IMR-90 (cell line): ENCODE results near the gene RPUSD2. TPM values are rescaled to one million over a fixed set of nuclear protein-coding genes. Genes with fewer than 3 reads are reported as not detected.
A peak's percentile ranks its signal among the peaks of the same experiment; 100 is the strongest.

Source experiments
- ATAC-seq: fragments of 200-7000 bp; cut with Tn5 transposase; 2 replicates; pipeline ENCODE4 v1.9.1; 2020; ENCODE audit warnings: low read depth, mild to moderate bottlenecking, moderate library complexity
- BruUV-seq: library from RNA; stranded (reverse); fragments of 400-500 nt; replicated peaks from 2 replicates; lab custom pipeline; 2021; lab: Mats Ljungman, UMichigan
- CTCF ChIA-PET: fragments of 300-600 bp; formaldehyde crosslinking; extraction: SDS; loops from one replicate; lab custom pipeline; 2021; ENCODE audit warnings: antibody characterized with exemption; lab: Yijun Ruan, JAX
- POLR2A ChIA-PET: fragments of 300-600 bp; sonication (Branson Sonifier 250); formaldehyde crosslinking; loops from one replicate; lab custom pipeline; 2022; ENCODE audit warnings: antibody characterized with exemption; ENCODE audit not compliant: unreplicated experiment; lab: Charles Lee
- DNase-seq: peaks from one replicate; pipeline ENCODE4 v3.0.0; 2013
- H2AFZ ChIP-seq: replicated peaks from 2 replicates; pipeline ENCODE3; 2013; ENCODE audit warnings: low read length, mild to moderate bottlenecking; ENCODE audit not compliant: poor library complexity
- H2AK5ac ChIP-seq: 2 replicates; pipeline ENCODE4 v1.6.1; 2013; ENCODE audit warnings: low read depth, low read length, inconsistent platforms
- H2AK9ac ChIP-seq: replicated peaks from 2 replicates; pipeline ENCODE3; 2013; ENCODE audit warnings: mild to moderate bottlenecking, low read depth, low read length, moderate library complexity; ENCODE audit not compliant: poor library complexity
- H2BK120ac ChIP-seq: 2 replicates; pipeline ENCODE4 v1.6.1; 2013; ENCODE audit warnings: low read depth, low read length, inconsistent platforms
- H2BK15ac ChIP-seq: 3 replicates; pipeline ENCODE4 v1.6.1; 2013; ENCODE audit warnings: low read depth, low read length, inconsistent platforms
- H2BK20ac ChIP-seq: 2 replicates; pipeline ENCODE4 v1.6.1; 2013; ENCODE audit warnings: low read depth, mild to moderate bottlenecking, inconsistent platforms, low read length, moderate library complexity
- H2BK5ac ChIP-seq: 2 replicates; pipeline ENCODE4 v1.6.1; 2013; ENCODE audit warnings: mild to moderate bottlenecking, low read depth, low read length, inconsistent platforms; ENCODE audit not compliant: poor library complexity, severe bottlenecking
- H3K14ac ChIP-seq: replicated peaks from 2 replicates; pipeline ENCODE4 v1.6.1; 2013; ENCODE audit warnings: low read depth, low read length, inconsistent platforms
- H3K18ac ChIP-seq: 2 replicates; pipeline ENCODE4 v1.6.1; 2013; ENCODE audit warnings: low read depth, low read length, control low read depth
- H3K23ac ChIP-seq: 2 replicates; pipeline ENCODE4 v1.6.1; 2013; ENCODE audit warnings: low read depth, low read length, inconsistent platforms
- H3K27ac ChIP-seq: 2 replicates; pipeline ENCODE4 v1.5.1; 2013; ENCODE audit warnings: mild to moderate bottlenecking, control low read depth, low read length; ENCODE audit not compliant: insufficient read depth
- H3K27me3 ChIP-seq: 2 replicates; pipeline ENCODE4 v1.6.1; 2013; ENCODE audit warnings: low read length; ENCODE audit not compliant: control insufficient read depth, insufficient read depth
- H3K36me3 ChIP-seq: 2 replicates; pipeline ENCODE4 v1.6.1; 2013; ENCODE audit warnings: low read length, mixed read lengths; ENCODE audit not compliant: control insufficient read depth, insufficient read depth
- H3K4ac ChIP-seq: 2 replicates; pipeline ENCODE4 v1.6.1; 2013; ENCODE audit warnings: low read depth, low read length, inconsistent platforms
- H3K4me1 ChIP-seq: 2 replicates; pipeline ENCODE4 v1.6.1; 2013; ENCODE audit warnings: low read length, mixed read lengths; ENCODE audit not compliant: control insufficient read depth, insufficient read depth
- H3K4me2 ChIP-seq: 2 replicates; pipeline ENCODE4 v1.6.1; 2013; ENCODE audit warnings: low read depth, mild to moderate bottlenecking, control low read depth, low read length, moderate library complexity
- H3K4me3 ChIP-seq: 2 replicates; pipeline ENCODE4 v1.5.1; 2013; ENCODE audit warnings: low read depth, mild to moderate bottlenecking, control low read depth, low read length, moderate library complexity; ENCODE audit not compliant: insufficient read depth
- H3K56ac ChIP-seq: 2 replicates; pipeline ENCODE4 v1.6.1; 2013; ENCODE audit warnings: low read length, inconsistent platforms; ENCODE audit not compliant: insufficient read depth; ENCODE audit errors: extremely low read depth
- H3K79me1 ChIP-seq, 2 experiments: 2 replicates each; pipeline ENCODE4 v1.6.1; 2013; ENCODE audit warnings: low read length in 2 of 2, inconsistent platforms in 1 of 2, low read depth in 1 of 2
- H3K9ac ChIP-seq: 2 replicates; pipeline ENCODE4 v1.6.1; 2013; ENCODE audit warnings: low read depth, low read length, control low read depth
- H3K9me1 ChIP-seq: 2 replicates; pipeline ENCODE4 v1.6.1; 2013; ENCODE audit warnings: low read length, inconsistent platforms; ENCODE audit not compliant: insufficient read depth
- H3K9me3 ChIP-seq: 2 replicates; pipeline ENCODE4 v1.6.1; 2013; ENCODE audit warnings: low read length; ENCODE audit not compliant: control insufficient read depth, insufficient read depth
- H4K20me1 ChIP-seq: 2 replicates; pipeline ENCODE4 v1.6.1; 2013; ENCODE audit warnings: low read length, inconsistent platforms; ENCODE audit not compliant: insufficient read depth
- H4K5ac ChIP-seq: 2 replicates; pipeline ENCODE4 v1.6.1; 2013; ENCODE audit warnings: mild to moderate bottlenecking, low read depth, low read length, control low read depth
- H4K8ac ChIP-seq, 2 experiments: 2 replicates each; pipeline ENCODE4 v1.6.1; 2013; ENCODE audit warnings: low read depth in 2 of 2, low read length in 2 of 2, control low read depth in 1 of 2, inconsistent platforms in 1 of 2
- H4K91ac ChIP-seq: 2 replicates; pipeline ENCODE4 v1.6.1; 2013; ENCODE audit warnings: low read depth, low read length, inconsistent platforms; ENCODE audit not compliant: insufficient read depth
- MAZ ChIP-seq: IDR thresholded peaks from 2 replicates; pipeline ENCODE4 v1.6.1; 2012; ENCODE audit warnings: low read depth, mild to moderate bottlenecking, low read length, improper control_type of control experiment, moderate library complexity, borderline replicate concordance
- WGBS, 2 experiments: methylation state at CpG; one replicate each; pipeline versions ENCODE4 v1.1.5 to v1.1.7; 2013; ENCODE audit warnings: missing lambda C conversion rate in 2 of 2; ENCODE audit not compliant: insufficient read length in 1 of 2; ENCODE audit errors: extremely low coverage in 2 of 2; 5-methylcytosine and 5-hydroxymethylcytosine counted together
- dilution Hi-C: fragments of 300-500 bp; cut with HindIII; formaldehyde crosslinking; loops from one replicate; pipeline ENCODE4 v1.14.3; 2018; ENCODE audit warnings: low sequenced_read_pairs; ENCODE audit not compliant: unreplicated experiment
- in situ Hi-C: fragments of 300-500 bp; cut with MboI; formaldehyde crosslinking; loops from 3 replicates; pipeline ENCODE4 v1.14.3; 2019; ENCODE audit warnings: low sequenced_read_pairs, inconsistent platforms, mixed read lengths
- intact Hi-C: fragments of 100-400 bp; cut with micrococcal nuclease; formaldehyde crosslinking; loops from 2 replicates; pipeline ENCODE4 v1.10.0; 2022
- polyA plus RNA-seq, 3 experiments: library from polyadenylated mRNA; depleted of rRNA; stranded (reverse); fragments of >200 nt; gene quantifications; 2 replicates each; pipeline ENCODE4 v1.2.3, GENCODE V29; 2012; ENCODE audit warnings: low replicate concordance in 1 of 3
- total RNA-seq: library from RNA; depleted of rRNA; stranded (reverse); fragments of >200 nt; gene quantifications from 2 replicates; pipeline ENCODE4 v1.2.3, GENCODE V29; 2012
- TF ChIP-seq, protein P1 (sequence below): fragments of 150-350 bp; IDR thresholded peaks from 2 replicates; pipeline ENCODE4 v1.6.1; 2017; ENCODE audit warnings: mild to moderate bottlenecking, antibody characterized with exemption, low read length, low read depth

RPUSD2 gene
- total and polyA plus RNA-seq, 2 of the 4 experiments (the other 2 are of a cell fraction) = 7.4 to 13.4 TPM

DNA sequence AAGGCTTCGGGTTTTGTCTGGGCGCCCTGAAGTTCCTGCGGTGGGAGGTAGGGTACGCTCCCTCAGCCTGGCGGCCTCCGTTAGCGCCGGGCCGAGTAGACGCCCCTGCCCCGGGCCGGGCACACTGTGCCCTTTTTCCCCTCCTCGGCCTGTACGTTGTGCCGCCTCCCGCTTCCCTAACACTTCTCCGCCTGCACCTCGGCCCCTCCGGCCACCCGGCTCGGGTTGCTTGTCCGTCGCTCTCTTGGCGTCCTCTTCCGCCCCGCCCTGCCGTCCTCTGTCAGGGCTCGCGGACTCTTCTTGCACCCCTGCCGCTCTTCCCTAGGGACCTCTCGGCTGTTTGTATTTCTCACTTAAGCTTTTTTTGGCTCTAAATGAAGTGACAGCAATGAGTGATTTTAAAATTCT lies 25.3 kb downstream of the RPUSD2 start:
- no peak overlapping the region for H2BK120ac ChIP-seq
- H4K20me1 ChIP-seq = no peaks in the 10 kb centered on the region
- H3K9ac ChIP-seq = peak overlapping the region; percentile 56; the same call in 1 of the 2 replicates
- TSS peak; percentile 64 for BruUV-seq
- H4K91ac ChIP-seq = no peak overlapping the region
- peak; percentile 16 for DNase-seq
- WGBS, 2 experiments = 0% methylated on average over 9 of the region's 31 CpGs; no CpG with 5 or more reads in 1 of the 2 experiments
- no peak overlapping the region for H2AK5ac ChIP-seq
- ChIA-PET CTCF (interaction anchor here (0.5 kb wide), 1 partner anchor 819 kb away, joined by 3 read pairs; no protein-coding TSS in a partner anchor), POLR2A (no interaction called here)
- peak overlapping the region; percentile 4; the same call in 1 of the 2 replicates for H3K27ac ChIP-seq
- H3K18ac ChIP-seq = no peak overlapping the region
- H2AK9ac ChIP-seq = no peak overlapping the region
- peak overlapping the region; percentile 93 for H2AFZ ChIP-seq
- peak overlapping the region; percentile 52 for H3K4me3 ChIP-seq
- no peak overlapping the region for H3K14ac ChIP-seq
- TF ChIP-seq, protein P1, sequence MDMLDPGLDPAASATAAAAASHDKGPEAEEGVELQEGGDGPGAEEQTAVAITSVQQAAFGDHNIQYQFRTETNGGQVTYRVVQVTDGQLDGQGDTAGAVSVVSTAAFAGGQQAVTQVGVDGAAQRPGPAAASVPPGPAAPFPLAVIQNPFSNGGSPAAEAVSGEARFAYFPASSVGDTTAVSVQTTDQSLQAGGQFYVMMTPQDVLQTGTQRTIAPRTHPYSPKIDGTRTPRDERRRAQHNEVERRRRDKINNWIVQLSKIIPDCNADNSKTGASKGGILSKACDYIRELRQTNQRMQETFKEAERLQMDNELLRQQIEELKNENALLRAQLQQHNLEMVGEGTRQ = no peak
- peak; percentile 60; the same call in 1 of the 2 replicates for TF ChIP-seq MAZ
- no peak overlapping the region; a peak in 2 of 4 replicates for H4K8ac ChIP-seq
- ATAC-seq = peak; percentile 62
- H3K9me3 ChIP-seq = no peaks in the 10 kb centered on the region
- no peak overlapping the region for H3K4ac ChIP-seq
- in situ Hi-C loops = no loop called here
- H3K27me3 ChIP-seq = no peaks in the 10 kb centered on the region
- H4K5ac ChIP-seq = no peak overlapping the region
- intact Hi-C loops = loop anchor here (1.0 to 2.0 kb wide), 2 partner anchors 100 to 300 kb away; partner anchors contain the start of genes RAD51 and VPS18
- H3K23ac ChIP-seq = peak overlapping the region; percentile 99
- no peak overlapping the region for H2BK20ac ChIP-seq
- no peaks in the 10 kb centered on the region for H3K4me1 ChIP-seq
- H2BK15ac ChIP-seq = no peak overlapping the region
- H3K4me2 ChIP-seq = peak overlapping the region; percentile 31
- no peaks in the 10 kb centered on the region for H3K36me3 ChIP-seq
- dilution Hi-C loops = no loop called here
- peaks cover 4 to 25% of the 10 kb centered on the region in 2 experiments; a peak in 3 of 4 replicates for H3K79me1 ChIP-seq
- H2BK5ac ChIP-seq = no peak overlapping the region
- peak overlapping the region; percentile 100; the same call in 1 of the 2 replicates for H3K56ac ChIP-seq
- H3K9me1 ChIP-seq = no peaks in the 10 kb centered on the region
